HG03064 (cell line): ENCODE results near the gene FXR1.
"Not testable (repeated sequence)": the region's sequence is repeated elsewhere in the genome, so short reads cannot be mapped to it uniquely, and the experiment has no call there.

Experiments used
- ATAC-seq: cut with Tn5 transposase; IDR thresholded peaks from one replicate; pipeline ENCODE4 v1.9.1; 2021; ENCODE audit warnings: low read depth; ENCODE audit not compliant: unreplicated experiment

The FXR1 gene

GRCh38 chr3:180932819-180933218 is 20.3 kb downstream of the FXR1 start:
- ATAC-seq, result no peak

DNA sequence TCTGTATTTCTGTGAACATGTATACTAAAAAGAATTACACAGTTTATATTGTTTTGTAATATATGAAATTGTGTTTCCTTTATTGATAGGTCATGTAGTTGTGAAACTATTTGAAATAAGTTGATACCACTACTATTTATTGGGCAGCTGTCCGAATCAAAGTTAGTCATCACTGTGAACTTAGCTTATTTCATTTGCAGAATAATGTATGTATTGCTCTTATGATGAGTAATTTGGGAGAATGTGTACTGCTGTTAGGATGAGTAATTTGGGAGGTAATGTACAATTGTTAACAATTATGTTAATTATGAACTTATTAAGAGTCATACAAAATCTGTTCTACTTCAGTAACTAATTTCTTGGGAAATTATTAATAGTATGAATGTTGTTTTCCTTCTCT is 22.2 kb downstream of the FXR1 start:
- no peak for ATAC-seq

DNA sequence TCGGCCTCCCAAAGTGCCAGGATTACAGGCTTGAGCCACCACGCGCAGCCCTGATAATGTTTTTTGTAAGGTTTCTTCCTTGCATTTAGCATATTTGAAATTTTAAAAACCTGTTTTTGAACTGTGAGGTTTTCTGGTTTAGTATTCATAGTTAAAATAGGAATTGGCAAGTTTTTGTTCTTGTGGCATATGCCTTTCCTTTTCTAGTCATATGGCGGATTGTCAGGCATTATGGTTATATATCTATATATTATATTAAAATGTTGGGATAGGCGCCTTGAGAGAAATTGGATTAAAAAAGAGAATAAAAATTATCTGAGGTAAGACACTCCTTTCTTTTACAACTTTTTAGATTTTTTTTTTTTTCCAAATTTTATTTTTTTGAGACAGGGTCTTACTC is 28.4 kb downstream of the FXR1 start:
- no peak for ATAC-seq

GRCh38 chr3:180947761-180948390 is 35.4 kb downstream of the FXR1 start:
- ATAC-seq, result peak; percentile 50

DNA sequence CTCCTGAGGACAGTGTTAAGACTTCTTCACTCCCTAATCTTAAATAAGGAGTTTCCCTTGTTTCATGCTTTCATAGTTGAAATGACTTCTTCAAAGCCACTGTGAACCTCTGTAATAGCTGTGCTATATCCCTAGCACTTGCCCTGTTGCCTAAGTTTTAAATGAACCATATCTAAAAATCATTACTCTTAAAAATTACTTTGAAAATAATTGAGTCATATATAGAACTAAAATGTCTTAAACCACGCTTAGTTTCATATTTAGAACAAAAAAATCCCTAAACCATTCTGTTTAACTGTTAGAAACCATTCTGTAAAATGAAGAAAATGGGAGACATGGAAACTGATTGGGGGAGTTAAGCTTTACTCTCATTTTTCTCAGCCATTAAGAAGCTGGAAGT is 47.2 kb downstream of the FXR1 start:
- ATAC-seq, result no peak

DNA sequence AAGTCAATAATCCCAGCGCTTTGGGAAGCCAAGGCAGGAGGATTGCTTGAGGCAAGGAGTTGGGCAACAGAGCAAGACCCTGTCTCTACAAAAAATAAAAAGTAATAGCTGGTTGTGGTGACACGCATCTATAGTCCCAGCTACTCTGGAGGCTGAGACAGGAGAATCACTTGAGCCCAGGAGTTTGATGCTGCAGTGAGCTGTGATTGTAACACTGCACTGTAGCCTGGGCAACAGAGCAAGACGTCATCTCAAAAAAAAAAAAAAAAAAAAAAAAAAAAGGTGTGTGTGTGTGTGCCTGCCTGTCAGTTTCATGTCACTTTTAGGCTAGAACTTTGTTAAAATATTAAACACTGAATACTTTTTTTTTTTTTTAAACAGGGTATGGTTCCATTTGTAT is 48.6 kb downstream of the FXR1 start:
- ATAC-seq, result no peak

GRCh38 chr3:180961552-180961951 is 49.1 kb downstream of the FXR1 start:
- ATAC-seq, result no peak

DNA sequence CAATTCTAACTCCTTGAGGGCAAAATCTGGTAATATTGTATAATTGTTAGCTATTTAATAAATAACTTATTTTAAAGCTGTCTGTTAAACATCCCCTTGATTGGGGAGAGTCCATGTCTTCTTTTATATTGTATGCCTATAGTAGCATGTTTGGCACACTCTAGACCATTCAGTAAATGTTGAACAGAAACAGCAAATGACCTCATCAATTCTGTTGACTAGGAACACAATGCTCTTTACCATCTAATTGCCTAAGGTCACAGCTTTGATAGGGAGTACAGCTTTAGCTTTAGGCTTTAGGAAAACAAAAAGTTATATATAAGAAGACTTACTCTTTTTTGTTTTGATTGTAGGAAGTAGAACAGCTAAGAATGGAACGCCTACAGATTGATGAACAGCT is 50.1 kb downstream of the FXR1 start:
- no peak for ATAC-seq

GRCh38 chr3:180970931-180971330 is 58.5 kb downstream of the FXR1 start:
- no peak for ATAC-seq

GRCh38 chr3:180973543-180973942 is 61.1 kb downstream of the FXR1 start:
- peak; percentile 52 for ATAC-seq

DNA sequence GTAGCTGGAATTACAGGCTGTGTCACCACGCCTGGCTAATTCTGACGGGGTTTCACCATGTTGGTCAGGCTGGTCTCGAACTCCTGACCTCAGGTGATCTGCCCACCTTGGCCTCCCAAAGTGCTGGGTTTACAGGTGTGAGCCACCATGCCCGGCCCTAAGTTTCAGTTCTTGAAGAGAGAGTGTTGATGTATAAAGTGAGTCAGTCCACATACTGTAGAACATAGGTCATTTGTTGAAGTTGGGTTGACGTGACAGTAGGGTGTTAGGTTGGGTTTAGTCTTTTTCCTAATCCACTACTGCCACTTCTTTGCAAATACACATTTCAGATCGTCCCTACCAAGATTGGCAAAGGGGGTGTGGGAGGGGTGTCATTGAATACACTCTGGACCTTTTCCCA is 61.8 kb downstream of the FXR1 start:
- ATAC-seq, result no peak

GRCh38 chr3:180977498-180977897 is 65.0 kb downstream of the FXR1 start:
- no peak for ATAC-seq

GRCh38 chr3:180979961-180980360 is 67.5 kb downstream of the FXR1 start:
- ATAC-seq, result no peak

GRCh38 chr3:180980611-180981010 is 68.1 kb downstream of the FXR1 start:
- no peak for ATAC-seq

DNA sequence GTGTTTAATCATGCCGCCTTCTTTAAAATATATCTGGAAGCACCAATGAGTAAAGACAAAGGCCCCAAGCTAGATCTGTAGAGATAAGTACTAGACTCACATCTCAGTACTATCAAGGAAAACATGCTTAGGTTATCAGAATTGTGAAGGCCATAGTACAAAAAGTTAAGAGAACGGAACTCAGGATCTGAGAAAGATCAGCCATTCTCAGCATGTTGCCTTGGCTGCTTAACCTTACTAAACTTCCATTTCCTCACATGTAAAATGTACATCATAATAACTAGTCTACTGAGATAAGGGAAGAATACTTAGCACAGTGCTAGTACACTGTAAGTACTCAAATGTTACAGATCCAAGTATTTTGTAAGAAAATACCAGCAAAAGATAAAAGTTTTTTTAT is 69.4 kb downstream of the FXR1 start:
- ATAC-seq, result no peak

GRCh38 chr3:180983136-180983535 is 70.7 kb downstream of the FXR1 start:
- no peak for ATAC-seq

DNA sequence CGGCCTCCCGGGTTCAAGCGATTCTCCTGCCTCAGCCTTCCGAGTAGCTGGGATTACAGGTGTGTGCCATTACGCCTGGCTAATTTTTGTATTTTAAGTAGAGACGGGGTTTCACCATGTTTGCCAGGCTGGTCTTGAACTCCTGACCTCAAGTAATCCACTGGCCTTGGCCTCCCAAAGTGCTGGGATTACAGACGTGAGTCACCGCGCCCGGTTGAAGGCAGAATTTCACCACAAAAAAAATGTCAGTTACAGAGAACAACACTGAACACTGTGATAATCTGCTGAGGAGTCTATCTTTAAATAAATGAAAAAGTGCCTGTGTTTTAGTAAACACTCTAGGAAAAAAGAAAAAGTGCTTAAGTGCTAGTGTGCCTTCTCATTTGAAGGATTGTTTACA is 73.9 kb downstream of the FXR1 start:
- ATAC-seq, result not testable (repeated sequence)

DNA sequence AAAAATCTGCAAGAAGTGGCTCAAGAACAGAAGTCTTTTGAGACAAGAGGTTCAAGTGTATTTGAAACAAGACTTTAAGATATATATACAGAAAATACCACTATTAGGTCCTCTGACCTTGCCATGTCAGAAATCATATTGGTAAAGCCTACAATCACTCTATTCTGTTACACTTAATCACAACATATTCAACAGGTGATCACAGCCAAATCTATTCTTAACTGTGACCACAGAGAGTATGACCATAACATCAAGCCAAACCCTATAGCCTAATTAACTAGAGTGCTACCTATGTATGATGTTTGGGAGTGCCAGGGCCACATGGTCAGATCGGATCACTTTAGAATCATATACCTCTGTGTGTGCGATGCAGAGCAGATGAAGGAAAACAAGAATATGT is 74.9 kb downstream of the FXR1 start:
- ATAC-seq, result no peak

GRCh38 chr3:180989291-180990163 is 77.1 kb downstream of the FXR1 start, which contains the start of gene DNAJC19:
Gene DNAJC19 (minus strand): TSS chr3:180989736. CDS start chr3:180989602, 134 bp downstream.
- peak; percentile 99 for ATAC-seq

DNA sequence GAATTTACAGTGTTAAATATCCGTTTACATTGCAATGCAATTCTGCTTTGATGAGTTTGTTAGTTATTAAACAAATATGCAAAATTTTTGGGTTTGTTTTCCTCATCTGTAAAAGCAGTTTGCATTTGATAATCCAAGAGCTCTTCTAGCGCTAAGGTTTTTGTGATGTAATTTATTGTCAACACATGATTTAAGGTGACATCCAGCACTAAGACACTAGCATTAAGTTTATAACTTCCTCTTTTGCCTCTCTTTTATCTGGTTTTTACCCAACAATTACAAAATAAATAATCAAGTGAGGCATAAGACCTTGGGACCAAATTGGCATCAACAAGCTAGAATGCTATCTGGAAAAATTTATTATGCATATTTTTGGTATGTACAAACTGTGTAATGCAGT is 78.0 kb downstream of the FXR1 start:
- ATAC-seq, result no peak

DNA sequence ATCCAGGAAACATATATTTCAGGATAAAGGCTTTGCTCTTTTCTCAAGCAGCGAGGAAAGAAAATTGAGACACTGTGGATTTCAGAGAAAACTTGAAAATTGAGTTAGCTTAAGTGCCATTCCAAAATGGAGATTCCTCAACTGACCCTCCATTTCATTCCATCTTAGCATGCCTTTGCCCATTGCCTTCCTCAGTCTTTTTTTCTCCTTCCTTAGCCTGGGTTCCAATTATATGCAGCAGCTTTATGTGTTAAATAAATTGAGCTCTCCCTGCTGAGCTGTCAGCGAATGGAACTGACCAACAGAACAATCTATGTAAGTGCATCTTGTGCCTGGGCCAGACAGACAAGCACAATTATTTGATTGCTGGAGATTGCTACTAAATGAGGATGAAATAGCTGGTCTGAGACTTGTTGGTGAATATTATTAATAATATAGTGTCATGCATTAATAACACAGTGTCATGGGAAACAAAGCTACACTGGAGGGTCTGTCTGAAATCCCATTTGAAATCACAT is 84.0 kb downstream of the FXR1 start:
- ATAC-seq, result no peak

DNA sequence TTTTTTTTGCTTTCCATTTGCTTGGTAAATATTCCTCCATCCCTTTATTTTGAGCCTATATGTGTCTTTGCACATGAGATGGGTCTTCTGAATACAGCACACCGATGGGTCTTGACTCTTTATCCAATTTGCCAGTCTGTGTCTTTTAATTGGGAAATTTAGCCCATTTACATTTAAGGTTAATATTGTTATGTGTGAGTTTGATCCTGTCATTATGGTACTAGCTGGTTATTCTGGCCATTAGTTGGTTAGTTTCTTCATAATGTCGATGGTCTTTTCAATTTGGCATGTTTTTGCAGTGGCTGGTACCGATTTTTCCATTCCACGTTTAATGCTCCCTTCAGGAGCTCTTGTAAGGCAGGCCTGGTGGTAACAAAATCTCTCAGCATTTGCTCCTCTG is 89.9 kb downstream of the FXR1 start:
- ATAC-seq, result not testable (repeated sequence)
